IPS DF 6.9 (cell line): Measurements from ENCODE around the gene OR5D16.
"Not testable (repeated sequence)": the region's sequence is repeated elsewhere in the genome, so short reads cannot be mapped to it uniquely, and the experiment has no call there.

Experiments
- DNase-seq: peaks from one replicate; pipeline ENCODE4 v3.0.0-alpha.2; 2013; ENCODE audit warnings: low read depth, low spot score
- H3K27ac ChIP-seq: one replicate; pipeline ENCODE4 v1.5.1; 2013; ENCODE audit warnings: low read length, control low read depth
- H3K27me3 ChIP-seq: 2 replicates; pipeline ENCODE4 v1.6.1; 2013; ENCODE audit warnings: mild to moderate bottlenecking, low read length; ENCODE audit not compliant: control insufficient read depth, insufficient read depth
- H3K36me3 ChIP-seq: 2 replicates; pipeline ENCODE4 v1.6.1; 2013; ENCODE audit warnings: low read length; ENCODE audit not compliant: control insufficient read depth, insufficient read depth
- H3K4me1 ChIP-seq: 2 replicates; pipeline ENCODE4 v1.6.1; 2013; ENCODE audit warnings: low read length; ENCODE audit not compliant: control insufficient read depth, insufficient read depth
- H3K4me3 ChIP-seq: 2 replicates; pipeline ENCODE4 v1.5.1; 2013; ENCODE audit warnings: mild to moderate bottlenecking, low read length
- H3K9me3 ChIP-seq: 2 replicates; pipeline ENCODE4 v1.6.1; 2013; ENCODE audit warnings: low read length, inconsistent platforms; ENCODE audit not compliant: control insufficient read depth, insufficient read depth
- WGBS: extraction: QIAGEN DNeasy Blood & Tissue Kit; methylation state at CpG from one replicate; pipeline ENCODE4 v1.1.7; 2013; ENCODE audit warnings: mixed read lengths, missing lambda C conversion rate; ENCODE audit not compliant: insufficient read length, insufficient coverage; 5-methylcytosine and 5-hydroxymethylcytosine counted together

OR5D16 gene

DNA sequence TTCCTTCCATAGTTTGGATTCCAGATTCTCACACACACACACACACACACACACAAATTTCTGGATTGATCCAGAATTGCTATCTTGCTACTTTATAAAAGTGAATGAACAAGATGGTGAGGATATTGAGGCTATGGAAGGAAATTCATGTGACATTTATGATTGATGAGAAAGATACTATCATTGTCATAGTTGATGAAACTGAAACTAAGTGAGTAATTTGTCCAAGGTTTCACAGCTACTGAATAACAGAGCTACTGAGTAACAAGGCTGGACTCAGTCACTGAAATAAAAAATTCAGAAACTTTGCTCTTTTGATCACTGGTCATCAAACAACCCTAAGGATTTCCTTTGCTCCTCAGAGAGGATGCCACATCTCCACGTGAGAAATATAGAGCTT is 16.2 kb downstream of the OR5D16 start:
- Histone ChIP-seq H3K27ac (no peak overlapping the region), H3K9me3 (peaks cover 1% of the 10 kb centered on the region; the same call in 1 of the 2 replicates), H3K27me3 (no peaks in the 10 kb centered on the region), H3K4me1 (no peaks in the 10 kb centered on the region), H3K4me3 (no peak overlapping the region), H3K36me3 (no peaks in the 10 kb centered on the region)
- no CpG with 5 or more reads among the region's 1 CpG for WGBS
- no peak for DNase-seq

DNA sequence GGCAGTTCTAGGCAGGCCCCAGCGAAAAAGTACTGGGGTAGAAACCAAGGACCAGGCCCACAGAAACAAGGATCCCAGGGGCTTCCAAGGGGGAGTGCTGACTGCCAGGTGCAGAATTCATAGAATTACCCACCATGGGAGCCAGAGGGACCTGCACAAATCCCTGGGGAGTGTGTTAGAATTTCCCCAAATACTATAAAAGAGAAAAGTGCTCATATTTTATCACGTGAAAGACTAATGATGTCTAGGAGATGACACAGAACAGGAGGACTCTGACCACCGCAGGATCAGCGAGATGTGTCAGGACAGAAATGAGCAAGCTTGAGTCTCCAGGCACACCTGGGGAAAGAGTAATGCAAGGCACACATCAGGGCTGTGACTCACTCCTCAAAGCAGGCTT is 28.8 kb downstream of the OR5D16 start:
- not testable (repeated sequence) for H3K27ac ChIP-seq, DNase-seq, H3K4me3 ChIP-seq, H3K36me3 ChIP-seq, H3K27me3 ChIP-seq, H3K9me3 ChIP-seq, H3K4me1 ChIP-seq
- WGBS, result no CpG with 5 or more reads among the region's 4 CpGs

DNA sequence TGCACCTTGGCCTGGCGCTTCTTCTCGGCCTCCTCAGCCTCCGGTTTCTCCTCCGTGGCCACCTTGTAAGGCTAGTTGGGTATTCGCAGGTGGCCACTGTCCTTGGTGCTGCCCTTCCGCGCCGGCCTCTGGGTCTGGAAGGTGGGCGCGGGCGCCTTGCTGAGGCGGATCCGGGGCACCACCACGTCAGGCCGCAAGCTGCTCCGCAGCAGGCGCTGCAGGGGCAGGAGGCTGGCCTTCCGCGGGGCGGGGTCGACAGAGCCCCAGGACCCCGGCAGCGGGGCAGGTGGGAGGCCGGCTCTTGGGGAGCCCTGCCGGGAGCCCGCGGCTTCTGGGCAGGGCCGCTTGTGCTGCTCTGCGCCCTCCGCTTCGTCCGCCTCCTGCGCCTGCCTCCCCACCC is 34.2 kb downstream of the OR5D16 start:
- H3K27me3 ChIP-seq, H3K36me3 ChIP-seq, H3K9me3 ChIP-seq, H3K27ac ChIP-seq, H3K4me1 ChIP-seq, H3K4me3 ChIP-seq, DNase-seq: not testable (repeated sequence)
- WGBS, result no CpG with 5 or more reads among the region's 33 CpGs

DNA sequence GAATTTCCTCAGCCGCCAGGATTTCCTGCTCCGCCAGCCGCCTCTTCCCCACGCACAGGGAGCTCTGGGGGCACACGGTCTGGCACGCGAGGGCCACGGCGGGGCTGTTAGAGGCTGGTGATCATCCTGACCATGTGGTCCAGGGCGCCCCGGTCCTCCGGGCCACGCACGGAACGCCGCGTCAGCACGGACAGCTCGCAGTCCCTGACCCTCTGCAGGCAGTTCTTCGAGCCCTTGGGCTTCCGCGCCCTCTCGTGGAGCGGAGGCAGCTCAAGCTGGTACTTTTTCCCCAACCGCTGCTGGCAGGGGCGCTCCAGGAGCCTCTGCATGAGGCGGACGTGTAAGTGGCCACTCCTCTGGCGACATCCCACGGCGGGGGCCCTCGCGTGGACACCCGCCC is 34.6 kb downstream of the OR5D16 start:
- WGBS, result no CpG with 5 or more reads among the region's 34 CpGs
- DNase-seq, H3K4me1 ChIP-seq, H3K36me3 ChIP-seq, H3K4me3 ChIP-seq, H3K27me3 ChIP-seq, H3K27ac ChIP-seq, H3K9me3 ChIP-seq: not testable (repeated sequence)

DNA sequence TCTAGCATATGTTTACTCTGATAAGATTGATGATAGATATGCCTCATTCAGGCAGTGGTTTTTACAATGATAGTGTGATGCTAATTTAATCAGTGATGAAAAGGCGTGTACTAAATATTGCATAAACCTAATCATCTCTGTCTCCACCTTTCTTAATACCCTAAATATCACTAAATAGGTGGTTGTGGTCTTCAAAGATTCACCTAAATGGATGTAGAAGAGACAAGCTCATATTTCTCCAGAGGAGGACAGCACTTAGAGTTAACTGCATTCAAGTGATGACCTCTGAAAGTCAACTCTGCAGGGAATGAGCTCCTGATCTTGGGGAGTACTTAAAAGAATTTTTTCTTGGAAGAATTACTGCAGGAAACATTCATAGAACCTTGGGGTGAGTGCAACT is 44.4 kb downstream of the OR5D16 start, which contains the start of gene TRIM51:
Gene TRIM51 (plus strand): TSS at position 301 of the 400 bp plus-strand sequence. CDS start 2,132 bp downstream, outside the sequence.
- WGBS, result no CpG with 5 or more reads among the region's 1 CpG
- DNase-seq, H3K4me1 ChIP-seq: not testable (repeated sequence)

DNA sequence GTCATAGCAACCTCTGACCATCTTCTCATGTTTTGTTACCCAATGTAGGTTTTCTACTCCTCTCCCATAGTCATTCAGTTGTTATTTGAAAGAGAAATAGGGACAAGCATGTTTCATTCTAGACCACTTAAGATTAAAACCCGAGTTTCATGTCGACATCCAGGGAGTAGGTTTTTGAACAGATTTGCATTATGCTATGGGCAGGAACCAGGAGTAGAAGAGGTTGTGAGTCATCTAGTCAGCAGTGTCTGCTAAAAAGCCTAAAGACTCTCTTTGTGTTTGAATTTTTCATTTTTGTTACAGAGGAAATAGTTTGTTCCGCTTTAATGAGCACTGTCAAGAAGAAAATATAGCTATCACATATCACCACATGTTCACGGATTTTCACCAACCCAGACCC is 46.4 kb downstream of the OR5D16 start:
- not testable (repeated sequence) for H3K4me3 ChIP-seq, H3K9me3 ChIP-seq, H3K27me3 ChIP-seq, H3K36me3 ChIP-seq, H3K27ac ChIP-seq, H3K4me1 ChIP-seq, DNase-seq
- no CpG with 5 or more reads among the region's 4 CpGs for WGBS

More for the DNA sequence above, 44.4 kb downstream of the OR5D16 start, which contains the start of gene TRIM51:
- H3K27me3 ChIP-seq, H3K9me3 ChIP-seq, H3K27ac ChIP-seq, H3K4me3 ChIP-seq, H3K36me3 ChIP-seq: not testable (repeated sequence)

DNA sequence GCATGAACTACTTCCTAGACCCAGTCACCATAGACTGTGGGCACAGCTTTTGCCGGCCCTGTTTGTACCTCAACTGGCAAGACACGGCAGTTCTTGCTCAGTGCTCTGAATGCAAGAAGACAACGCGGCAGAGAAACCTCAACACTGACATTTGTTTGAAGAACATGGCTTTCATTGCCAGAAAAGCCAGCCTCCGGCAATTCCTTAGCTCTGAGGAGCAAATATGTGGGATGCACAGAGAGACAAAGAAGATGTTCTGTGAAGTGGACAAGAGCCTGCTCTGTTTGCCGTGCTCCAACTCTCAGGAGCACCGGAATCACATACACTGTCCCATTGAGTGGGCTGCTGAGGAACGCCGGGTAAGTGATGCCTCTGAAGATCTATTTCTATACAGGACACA is 46.9 kb downstream of the OR5D16 start:
- H3K4me1 ChIP-seq, H3K4me3 ChIP-seq, H3K36me3 ChIP-seq, H3K27ac ChIP-seq, H3K9me3 ChIP-seq, DNase-seq, H3K27me3 ChIP-seq: not testable (repeated sequence)
- WGBS, result no CpG with 5 or more reads among the region's 9 CpGs
